Astrocyte (in vitro differentiated cells and primary cell): ENCODE data around the gene PPP2R5C.
"Not testable (repeated sequence)": the region's sequence is repeated elsewhere in the genome, so short reads cannot be mapped to it uniquely, and the experiment has no call there.

Experiments
- CTCF ChIP-seq: IDR thresholded peaks from 2 replicates; pipeline ENCODE4 v1.5.1; 2011; ENCODE audit warnings: low read depth, mild to moderate bottlenecking, inconsistent platforms, low read length, moderate library complexity; ENCODE audit not compliant: insufficient read depth
- EZH2 ChIP-seq: IDR thresholded peaks from 2 replicates; pipeline ENCODE4 v1.6.1; 2012; ENCODE audit warnings: mild to moderate bottlenecking, low read length, inconsistent platforms; ENCODE audit not compliant: insufficient read depth

- TF ChIP-seq CTCF, EZH2: not testable (repeated sequence)
Observed at GRCh38 chr14:101806252-101806651, 44.7 kb downstream of the PPP2R5C start.
